Uterus (tissue), 2 donors: ENCODE results near the gene CFAP20DC.

Experiments
- POLR2A ChIP-seq, 2 donors: fragments of 450-650 bp; IDR thresholded peaks; one replicate each; pipeline ENCODE4 v1.6.1; 2016; ENCODE audit warnings: antibody characterized with exemption in 2 of 2, mild to moderate bottlenecking in 1 of 2, moderate library complexity in 1 of 2
- TF ChIP-seq, protein P1 (sequence below), 4 experiments: fragments of 200-600 bp in 2 of 4; fragments of 450-650 bp in 2 of 4; sonication (generic) in 2 of 4; IDR thresholded peaks; one replicate each; pipeline ENCODE4 v1.5.1; 2016 to 2019; ENCODE audit warnings: antibody characterized with exemption in 4 of 4, mild to moderate bottlenecking in 2 of 4, moderate library complexity in 1 of 4

DNA sequence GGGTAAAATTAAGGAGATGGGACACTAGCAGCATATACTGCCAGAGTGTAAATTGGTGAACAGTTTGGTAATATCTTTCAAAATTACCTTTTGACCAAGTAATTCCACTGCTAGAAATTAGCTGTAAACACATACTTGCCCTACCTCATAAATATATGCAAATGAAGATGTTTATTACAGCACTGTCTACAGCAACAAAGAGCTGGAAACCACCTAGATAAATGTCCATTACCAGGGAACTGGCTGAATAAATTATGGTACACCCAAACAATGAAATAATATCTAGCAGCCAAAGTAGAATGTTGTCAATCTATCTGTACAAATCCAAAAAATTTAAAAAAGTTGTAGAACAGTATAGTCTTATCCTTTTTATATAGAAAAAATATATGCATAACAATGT, 277.4 kb downstream of the CFAP20DC start:
- TF ChIP-seq, protein P1, sequence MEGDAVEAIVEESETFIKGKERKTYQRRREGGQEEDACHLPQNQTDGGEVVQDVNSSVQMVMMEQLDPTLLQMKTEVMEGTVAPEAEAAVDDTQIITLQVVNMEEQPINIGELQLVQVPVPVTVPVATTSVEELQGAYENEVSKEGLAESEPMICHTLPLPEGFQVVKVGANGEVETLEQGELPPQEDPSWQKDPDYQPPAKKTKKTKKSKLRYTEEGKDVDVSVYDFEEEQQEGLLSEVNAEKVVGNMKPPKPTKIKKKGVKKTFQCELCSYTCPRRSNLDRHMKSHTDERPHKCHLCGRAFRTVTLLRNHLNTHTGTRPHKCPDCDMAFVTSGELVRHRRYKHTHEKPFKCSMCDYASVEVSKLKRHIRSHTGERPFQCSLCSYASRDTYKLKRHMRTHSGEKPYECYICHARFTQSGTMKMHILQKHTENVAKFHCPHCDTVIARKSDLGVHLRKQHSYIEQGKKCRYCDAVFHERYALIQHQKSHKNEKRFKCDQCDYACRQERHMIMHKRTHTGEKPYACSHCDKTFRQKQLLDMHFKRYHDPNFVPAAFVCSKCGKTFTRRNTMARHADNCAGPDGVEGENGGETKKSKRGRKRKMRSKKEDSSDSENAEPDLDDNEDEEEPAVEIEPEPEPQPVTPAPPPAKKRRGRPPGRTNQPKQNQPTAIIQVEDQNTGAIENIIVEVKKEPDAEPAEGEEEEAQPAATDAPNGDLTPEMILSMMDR (IDR thresholded peaks at IDR 0.05), result no peak
- no peak for TF ChIP-seq POLR2A (IDR thresholded peaks at IDR 0.05)
